GM18519 (cell line): ENCODE results near the gene SEZ6.
"Not testable (repeated sequence)": the region's sequence is repeated elsewhere in the genome, so short reads cannot be mapped to it uniquely, and the experiment has no call there.

Experiments used
- ATAC-seq: cut with Tn5 transposase; IDR thresholded peaks from one replicate; pipeline ENCODE4 v1.9.1; 2021; ENCODE audit warnings: mild to moderate bottlenecking, moderate library complexity; ENCODE audit not compliant: unreplicated experiment, low FRiP score

SEZ6 gene

GRCh38 chr17:28944862-28945741, 60.7 kb downstream of the SEZ6 start:
- ATAC-seq: no peak

- no peak for ATAC-seq
Observed at GRCh38 chr17:28944343-28944742, 61.5 kb downstream of the SEZ6 start.

DNA sequence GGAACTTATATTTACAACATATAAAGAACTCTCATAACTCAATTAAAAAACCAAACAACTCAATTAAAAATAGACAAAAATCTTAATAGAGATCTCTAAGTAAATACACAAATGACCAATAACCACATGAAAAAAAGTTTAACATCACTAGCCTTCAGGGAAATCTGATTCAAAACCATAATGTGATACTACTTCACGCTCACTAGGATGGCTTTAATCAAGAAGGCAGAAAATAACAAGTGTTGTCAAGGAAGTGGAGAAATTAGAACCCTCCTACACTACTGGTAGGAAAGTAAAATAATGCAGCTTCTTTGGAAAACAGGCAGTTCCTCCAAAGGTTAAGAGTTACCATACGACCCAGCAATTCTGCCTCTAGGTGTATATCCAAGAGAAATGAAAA, 62.9 kb downstream of the SEZ6 start:
- no peak for ATAC-seq

DNA sequence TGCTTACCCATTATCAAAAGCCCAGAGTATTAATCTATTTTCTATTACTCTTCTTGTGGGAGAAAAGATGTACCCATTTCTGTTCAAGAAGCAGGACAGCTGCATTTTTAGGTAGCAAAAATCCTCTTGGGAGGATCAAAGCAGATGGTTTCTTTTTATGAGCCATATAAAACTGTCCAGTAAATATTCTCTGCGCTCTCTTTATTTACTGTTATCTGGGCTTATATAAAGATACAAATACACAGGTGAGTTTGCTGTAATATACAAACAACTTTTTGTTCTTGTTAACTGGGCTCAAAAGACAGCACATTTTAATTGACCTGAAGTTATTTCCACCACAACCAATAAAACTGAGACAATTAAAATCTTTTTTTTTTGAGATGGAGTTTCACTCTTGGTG, 64.6 kb downstream of the SEZ6 start:
- no peak for ATAC-seq

GRCh38 chr17:28940675-28941074, 65.2 kb downstream of the SEZ6 start:
- no peak for ATAC-seq

DNA sequence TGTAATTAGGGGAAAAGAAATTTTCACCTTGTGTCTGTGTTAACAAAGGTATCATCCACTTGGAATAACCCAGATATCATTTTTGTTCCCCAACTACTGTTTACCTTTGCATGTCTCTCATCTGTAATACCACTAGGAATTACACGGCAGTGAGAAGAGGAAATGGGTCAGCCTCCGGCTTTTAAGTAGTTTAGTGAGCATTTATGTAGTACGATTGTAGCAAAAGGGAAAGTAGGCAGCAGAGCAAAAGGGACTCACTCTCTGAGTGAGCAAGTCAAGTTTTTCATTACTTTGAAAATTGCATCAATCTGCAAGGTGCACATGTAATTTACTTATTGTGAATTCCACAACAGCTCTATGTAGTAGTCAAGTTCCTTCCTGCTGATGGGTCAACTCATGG, 65.7 kb downstream of the SEZ6 start:
- no peak for ATAC-seq

DNA sequence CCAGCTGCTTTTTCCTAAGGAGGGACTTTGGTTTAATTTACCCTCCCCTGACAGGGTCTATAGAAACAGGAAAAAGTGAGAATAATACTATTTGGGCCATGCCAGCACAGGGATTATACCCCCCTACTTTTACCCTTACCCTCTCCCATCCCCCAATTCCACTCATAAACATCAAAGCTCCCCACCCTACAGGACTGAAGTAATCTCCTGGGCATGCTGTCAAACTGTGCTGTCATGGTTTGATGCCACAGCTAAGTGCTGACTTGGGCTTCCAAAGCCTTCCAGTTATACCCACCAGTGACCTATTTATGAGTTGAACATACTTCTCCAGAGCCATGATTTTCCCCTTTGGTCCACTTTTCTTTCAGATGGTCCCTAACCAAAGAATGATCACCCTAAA, 67.3 kb downstream of the SEZ6 start:
- ATAC-seq: no peak

DNA sequence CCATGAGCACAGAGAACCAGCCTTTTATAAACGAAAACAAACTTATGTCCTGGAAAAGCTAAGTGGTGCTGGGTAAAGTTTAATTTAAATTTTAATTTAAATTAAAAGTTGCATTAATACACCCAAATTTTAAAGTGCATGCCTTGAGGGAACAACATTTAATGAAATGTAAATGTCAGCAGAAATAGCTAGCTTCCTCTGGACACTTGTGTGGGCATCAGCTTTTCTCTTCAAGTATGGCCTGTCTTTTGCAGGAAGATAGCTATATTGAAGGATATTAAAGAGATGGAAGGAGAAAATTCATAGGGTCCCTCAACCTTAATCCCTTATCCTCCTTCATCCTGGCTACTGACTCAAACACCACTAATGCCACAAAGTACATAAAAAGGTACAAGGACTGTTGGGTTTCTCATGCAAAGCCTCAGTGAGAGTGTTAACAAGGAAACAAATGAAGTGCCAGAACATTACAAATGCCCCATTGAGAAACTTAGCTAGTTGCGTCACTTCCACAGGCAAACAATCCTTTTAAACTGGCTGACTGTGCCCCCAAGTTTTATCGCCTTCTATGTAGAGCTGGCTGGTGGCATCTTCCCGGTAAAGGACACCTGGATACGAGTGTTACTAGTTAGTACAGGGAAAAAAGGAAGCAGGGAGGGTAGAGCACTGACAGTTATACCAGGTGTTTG, 68.6 kb downstream of the SEZ6 start:
- no peak for ATAC-seq

DNA sequence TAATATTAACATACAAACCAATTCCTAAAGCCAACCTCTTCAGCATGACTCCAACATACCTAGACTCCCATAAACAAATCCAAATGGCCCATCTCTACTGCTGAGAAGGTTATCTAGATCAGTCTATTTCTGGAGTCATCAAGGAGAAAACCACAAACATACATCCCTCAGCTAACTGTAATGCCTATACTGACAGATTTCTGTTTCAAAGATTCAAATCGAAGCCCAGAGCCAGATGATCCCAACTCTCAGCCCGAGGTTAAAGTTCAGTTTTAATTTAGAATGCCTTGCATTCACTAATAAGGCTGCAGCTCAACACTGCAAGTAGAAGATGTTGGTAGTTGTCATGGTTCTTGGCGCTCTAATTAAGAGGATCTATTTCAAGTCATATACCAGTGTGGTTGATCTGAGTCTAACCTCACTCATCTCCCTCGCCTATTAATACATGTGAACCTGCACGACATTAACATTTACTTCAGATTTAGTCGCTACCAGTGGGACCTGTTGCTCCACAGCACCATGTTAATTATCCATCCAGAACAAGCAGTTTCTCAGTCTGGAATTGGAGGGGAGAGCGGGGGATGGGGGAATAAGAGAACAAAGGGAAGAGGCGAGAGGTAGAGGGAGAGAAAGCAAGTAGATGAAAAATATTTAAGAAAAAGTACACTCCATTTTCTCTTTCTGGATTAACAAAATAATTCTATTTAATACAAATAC, 69.9 kb downstream of the SEZ6 start:
- ATAC-seq: no peak

GRCh38 chr17:28934508-28934907, 71.3 kb downstream of the SEZ6 start:
- not testable (repeated sequence) for ATAC-seq

GRCh38 chr17:28929787-28930186, 76.0 kb downstream of the SEZ6 start:
- no peak for ATAC-seq

DNA sequence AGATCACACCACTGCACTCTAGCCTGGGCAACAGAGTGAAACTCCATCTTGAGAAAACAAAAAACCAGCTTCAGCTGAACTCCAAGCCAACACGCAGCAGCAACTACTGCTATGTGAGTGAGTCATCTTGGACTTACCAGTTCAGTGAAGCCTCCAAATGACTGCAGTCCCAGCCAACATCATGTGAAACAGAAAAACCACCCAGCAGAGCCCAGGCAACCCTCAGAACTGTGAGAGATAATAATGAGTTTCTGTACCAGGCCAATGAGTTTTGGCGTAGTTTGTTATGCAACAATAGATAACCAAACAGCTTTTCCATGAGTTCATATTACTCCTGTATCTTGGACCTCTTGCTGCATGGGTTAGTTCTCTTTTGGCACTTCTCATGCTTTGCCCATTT, 77.8 kb downstream of the SEZ6 start:
- ATAC-seq: no peak

DNA sequence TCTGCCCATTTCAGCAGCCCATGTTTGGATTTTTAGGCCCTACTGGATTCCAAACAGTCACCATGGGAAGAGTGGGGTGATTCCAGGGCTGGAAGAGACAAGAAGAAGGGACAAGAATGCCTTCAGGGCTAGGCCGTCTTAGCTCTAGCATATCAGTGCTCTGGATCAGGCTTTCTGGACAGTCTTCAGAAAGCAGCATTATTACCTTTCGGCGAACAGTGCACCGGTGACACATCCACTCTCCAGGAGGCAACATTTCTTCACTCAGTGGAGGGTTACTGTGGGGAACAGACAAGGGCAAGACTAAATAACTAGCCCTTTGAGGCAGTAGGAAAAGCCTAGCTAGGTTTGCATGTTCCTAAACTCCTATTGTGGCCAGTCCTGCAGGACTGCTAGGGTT, 79.0 kb downstream of the SEZ6 start:
- ATAC-seq: no peak

GRCh38 chr17:28926366-28926765, 79.5 kb downstream of the SEZ6 start:
- no peak for ATAC-seq

DNA sequence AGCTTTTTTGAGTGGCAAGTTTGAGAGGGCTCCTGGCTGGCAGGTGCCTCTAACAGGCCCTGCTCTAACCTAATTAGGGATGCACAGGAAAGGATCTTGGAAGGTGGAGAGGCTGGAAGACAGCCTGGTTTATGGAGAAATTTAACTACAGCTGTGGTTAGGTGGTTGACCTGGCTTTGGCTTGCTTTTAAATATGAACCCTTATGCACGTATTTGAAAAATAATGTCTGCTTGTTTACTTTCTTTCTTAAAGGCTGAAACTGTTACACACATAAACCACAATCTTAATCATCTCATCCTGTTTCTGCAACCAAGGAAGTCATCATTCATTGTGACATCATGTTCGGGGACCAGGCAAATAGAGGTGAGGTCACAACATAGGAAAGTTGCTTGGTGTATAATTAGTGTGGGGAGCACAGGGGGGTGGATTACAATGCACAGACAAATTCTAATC, 79.9 kb downstream of the SEZ6 start:
- ATAC-seq: no peak

GRCh38 chr17:28920201-28920600, 85.6 kb downstream of the SEZ6 start:
- no peak for ATAC-seq

DNA sequence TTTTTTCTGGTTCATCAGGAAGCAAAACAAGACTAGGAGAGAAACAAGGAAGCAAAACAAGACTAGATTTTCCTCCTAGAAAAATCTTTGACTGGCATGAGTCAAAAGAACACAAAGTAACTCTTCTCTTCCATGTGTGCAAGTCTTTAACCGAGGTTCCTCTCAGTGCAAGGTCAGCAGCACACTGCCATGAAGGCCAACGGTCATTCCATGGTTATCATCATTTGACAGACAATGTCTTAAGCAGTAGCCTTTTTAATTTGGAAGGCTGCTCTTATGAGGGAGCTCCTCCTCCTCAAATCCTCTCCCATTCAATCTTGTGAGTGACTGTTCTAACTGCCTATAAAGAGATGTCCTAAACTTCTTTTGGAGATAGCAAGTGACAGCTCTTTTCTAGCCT, 87.5 kb downstream of the SEZ6 start:
- ATAC-seq: no peak

GRCh38 chr17:28917465-28917864, 88.4 kb downstream of the SEZ6 start:
- ATAC-seq: no peak

DNA sequence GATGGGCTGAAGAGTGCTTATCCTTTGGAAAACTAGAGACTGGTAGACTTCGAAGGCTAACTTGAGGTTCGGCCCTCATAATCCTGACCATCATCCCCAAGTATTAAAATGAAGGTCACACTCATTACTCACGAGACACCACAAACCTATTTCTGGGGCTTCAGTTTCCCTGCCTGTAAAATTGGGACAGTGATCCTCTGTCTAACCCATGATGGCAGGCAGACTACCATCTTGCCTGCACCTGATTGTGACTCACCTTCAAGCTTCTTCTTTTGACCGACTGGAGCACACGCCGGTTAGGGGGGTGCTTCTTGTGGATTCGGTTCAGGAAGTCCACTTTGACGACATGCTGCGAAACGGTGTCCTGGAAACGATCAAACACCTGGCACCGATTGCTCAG, 88.8 kb downstream of the SEZ6 start:
- ATAC-seq: no peak

- no peak for ATAC-seq
Observed at GRCh38 chr17:28916302-28916934, 89.4 kb downstream of the SEZ6 start.

DNA sequence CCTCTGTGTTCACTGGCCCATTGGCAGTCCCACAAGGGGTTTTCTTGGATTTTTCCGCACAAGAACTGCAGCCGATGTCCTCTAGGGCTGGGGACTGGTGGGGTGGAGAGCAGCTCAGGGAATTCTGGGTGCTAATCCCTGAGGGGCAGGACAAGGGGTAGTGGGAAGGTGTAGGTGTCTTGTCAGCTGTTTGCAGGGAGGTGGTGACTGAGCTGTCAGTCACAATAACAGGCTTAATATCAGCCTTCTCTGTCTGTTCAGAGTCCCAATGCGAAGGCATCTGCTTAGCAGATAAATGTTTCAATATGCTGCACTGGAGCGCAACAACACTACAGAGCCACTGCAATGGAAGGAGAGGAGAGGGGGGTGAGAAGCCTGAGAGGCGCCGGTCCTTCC, 92.9 kb downstream of the SEZ6 start:
- no peak for ATAC-seq
